GM21528 (cell line): ENCODE measurements around the gene LHFPL6.

Source experiments
- ATAC-seq: cut with Tn5 transposase; IDR thresholded peaks from one replicate; pipeline ENCODE4 v1.9.1; 2021; ENCODE audit warnings: mild to moderate bottlenecking, moderate library complexity; ENCODE audit not compliant: unreplicated experiment, low FRiP score

The LHFPL6 gene

GRCh38 chr13:39419876-39420275 is 183.1 kb downstream of the LHFPL6 start:
- ATAC-seq = no peak

- no peak for ATAC-seq
These were observed 183.9 kb downstream of the LHFPL6 start for GRCh38 chr13:39419068-39419467.

- ATAC-seq = no peak
These were observed 184.6 kb downstream of the LHFPL6 start for GRCh38 chr13:39418424-39418823.

- no peak for ATAC-seq
These were observed 185.3 kb downstream of the LHFPL6 start for GRCh38 chr13:39417643-39418042.

GRCh38 chr13:39417131-39417530 is 185.9 kb downstream of the LHFPL6 start:
- ATAC-seq = no peak

- ATAC-seq = no peak
These were observed 187.8 kb downstream of the LHFPL6 start for GRCh38 chr13:39415008-39415802.

- ATAC-seq = no peak
These were observed 188.7 kb downstream of the LHFPL6 start for GRCh38 chr13:39414339-39414738.

GRCh38 chr13:39411511-39411910 is 191.5 kb downstream of the LHFPL6 start:
- ATAC-seq = no peak

GRCh38 chr13:39410964-39411363 is 192.0 kb downstream of the LHFPL6 start:
- ATAC-seq = no peak

GRCh38 chr13:39410096-39410901 is 192.7 kb downstream of the LHFPL6 start:
- ATAC-seq = no peak

GRCh38 chr13:39408512-39408911 is 194.5 kb downstream of the LHFPL6 start:
- ATAC-seq = no peak

- no peak for ATAC-seq
These were observed 195.2 kb downstream of the LHFPL6 start for GRCh38 chr13:39407786-39408185.

- ATAC-seq = no peak
These were observed 195.9 kb downstream of the LHFPL6 start for GRCh38 chr13:39407138-39407537.

GRCh38 chr13:39406688-39407087 is 196.3 kb downstream of the LHFPL6 start:
- no peak for ATAC-seq

- no peak for ATAC-seq
These were observed 197.3 kb downstream of the LHFPL6 start for GRCh38 chr13:39405596-39406205.

- ATAC-seq = no peak
These were observed 197.9 kb downstream of the LHFPL6 start for GRCh38 chr13:39405107-39405506.

- no peak for ATAC-seq
These were observed 199.9 kb downstream of the LHFPL6 start for GRCh38 chr13:39403106-39403505.

- ATAC-seq = no peak
These were observed 200.6 kb downstream of the LHFPL6 start for GRCh38 chr13:39402221-39402970.

GRCh38 chr13:39401756-39402155 is 201.2 kb downstream of the LHFPL6 start:
- no peak for ATAC-seq

GRCh38 chr13:39401046-39401705 is 201.8 kb downstream of the LHFPL6 start:
- ATAC-seq = no peak
